Stimulated activated CD4-positive, alpha-beta T cell treated with anti-CD3 and anti-CD28 coated beads, TNF-alpha, amount 100 ng/mL, for 1 hour (primary cell): ENCODE measurements around the gene NR4A1.

Source experiments
- DNase-seq, 3 donors: peaks; one replicate each; pipeline ENCODE4 v3.0.0-alpha.2; 2020; ENCODE audit warnings: low read depth in 3 of 3, low spot score in 1 of 3

Gene NR4A1

GRCh38 chr12:52041035-52041434 is 10.2 kb upstream of the NR4A1 start:
- DNase-seq, result no peak

GRCh38 chr12:52041695-52042123 is 9.5 kb upstream of the NR4A1 start:
- DNase-seq, result no peak

GRCh38 chr12:52042706-52043385 is 8.4 kb upstream of the NR4A1 start:
- DNase-seq, result no peak

- DNase-seq, result no peak
Observed at GRCh38 chr12:52043386-52044212, 7.6 kb upstream of the NR4A1 start.

- DNase-seq, result no peak
Observed at GRCh38 chr12:52044292-52044983, 6.8 kb upstream of the NR4A1 start.

GRCh38 chr12:52045794-52046199 is 5.4 kb upstream of the NR4A1 start:
- DNase-seq, result no peak

- no peak for DNase-seq
Observed at GRCh38 chr12:52046859-52047258, 4.4 kb upstream of the NR4A1 start.

GRCh38 chr12:52049286-52049685 is 2.0 kb upstream of the NR4A1 start:
- no peak for DNase-seq

GRCh38 chr12:52049688-52050087 is 1.6 kb upstream of the NR4A1 start:
- DNase-seq, result no peak

- DNase-seq, result peak in 1 of 3 donors; percentile 27
Observed at GRCh38 chr12:52050116-52050757, 1.0 kb upstream of the NR4A1 start.

GRCh38 chr12:52052468-52053186 is 1.4 kb downstream of the NR4A1 start:
- DNase-seq, result peak in 1 of 3 donors; percentile 23

GRCh38 chr12:52053536-52054209 is 2.4 kb downstream of the NR4A1 start:
- DNase-seq, result peak in 1 of 3 donors; percentile 33

GRCh38 chr12:52054231-52054832 is 3.1 kb downstream of the NR4A1 start:
- peak in 1 of 3 donors; percentile 24 for DNase-seq

GRCh38 chr12:52054833-52055730 is 3.8 kb downstream of the NR4A1 start:
- DNase-seq, result no peak

- DNase-seq, result peak in 1 of 3 donors; percentile 40
Observed at GRCh38 chr12:52055731-52056711, 4.8 kb downstream of the NR4A1 start.

- peak in 1 of 3 donors; percentile 33 for DNase-seq
Observed at GRCh38 chr12:52056801-52057637, 5.8 kb downstream of the NR4A1 start.
